Cardiac fibroblast (primary cell): ENCODE measurements around the gene APOBEC3C.

Source experiments
- DNase-seq, 2 donors: peaks; one replicate each; pipeline versions ENCODE4 v3.0.0 to v3.0.0-alpha.2; 2010; ENCODE audit warnings: low read depth in 2 of 2
- H3K4me3 ChIP-seq, 2 donors: replicated peaks in 1 of 2; 1 replicate in 1 of 2; 2 replicates in 1 of 2; pipeline ENCODE4 v1.5.1; 2011; ENCODE audit warnings: low read depth in 2 of 2, low read length in 2 of 2, mild to moderate bottlenecking in 2 of 2, moderate library complexity in 1 of 2
- TF ChIP-seq, protein P1 (sequence below): IDR thresholded peaks from one replicate; pipeline ENCODE4 v1.5.1; 2011; ENCODE audit warnings: low read depth, mild to moderate bottlenecking, low read length, inconsistent platforms

APOBEC3C gene

DNA sequence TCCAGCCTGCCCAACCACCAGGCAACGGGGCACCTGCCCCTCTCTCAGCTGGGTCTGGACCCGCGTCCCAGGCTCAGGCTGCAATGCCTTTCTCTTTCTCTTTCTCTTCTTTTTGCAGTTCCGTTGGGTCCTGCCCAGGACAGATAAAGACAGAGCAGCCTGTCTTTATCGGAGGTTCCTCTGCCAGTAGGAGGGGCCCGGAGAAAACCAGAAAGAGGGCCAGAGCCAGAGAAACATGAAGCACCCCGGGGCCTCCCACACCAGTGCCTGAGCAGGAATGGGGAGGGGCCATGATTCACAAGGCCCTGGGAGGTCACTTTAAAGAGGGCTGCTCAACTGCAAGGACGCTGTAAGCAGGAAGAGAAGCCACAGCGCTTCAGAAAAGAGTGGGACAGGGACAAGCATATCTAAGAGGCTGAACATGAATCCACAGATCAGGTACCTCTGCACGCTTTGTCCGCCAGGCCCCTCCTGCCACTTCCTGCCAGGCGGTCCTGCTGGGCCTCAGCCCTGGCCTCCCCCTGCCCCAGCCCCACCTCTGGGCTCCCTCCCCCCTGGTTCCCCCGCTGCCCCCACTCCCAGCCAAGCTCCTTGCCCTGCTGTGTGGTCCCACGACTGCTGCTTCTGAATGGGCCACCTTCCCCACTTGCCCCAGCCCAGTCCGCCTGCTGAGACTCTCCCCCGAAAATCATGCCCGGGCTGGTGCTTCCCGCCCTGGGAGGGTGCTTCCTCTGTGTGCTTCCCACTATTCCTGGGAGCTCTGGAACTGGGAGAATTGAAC, at the start of gene APOBEC3C:
Gene APOBEC3C (plus strand): TSS at position 316 of the 781 bp plus-strand sequence. CDS start 106 bp downstream, at position 422.
- H3K4me3 ChIP-seq: peak within 1 kb of the TSS; percentile 48 to 69
- peak; percentile 86 to 92 for DNase-seq
- TF ChIP-seq, protein P1, sequence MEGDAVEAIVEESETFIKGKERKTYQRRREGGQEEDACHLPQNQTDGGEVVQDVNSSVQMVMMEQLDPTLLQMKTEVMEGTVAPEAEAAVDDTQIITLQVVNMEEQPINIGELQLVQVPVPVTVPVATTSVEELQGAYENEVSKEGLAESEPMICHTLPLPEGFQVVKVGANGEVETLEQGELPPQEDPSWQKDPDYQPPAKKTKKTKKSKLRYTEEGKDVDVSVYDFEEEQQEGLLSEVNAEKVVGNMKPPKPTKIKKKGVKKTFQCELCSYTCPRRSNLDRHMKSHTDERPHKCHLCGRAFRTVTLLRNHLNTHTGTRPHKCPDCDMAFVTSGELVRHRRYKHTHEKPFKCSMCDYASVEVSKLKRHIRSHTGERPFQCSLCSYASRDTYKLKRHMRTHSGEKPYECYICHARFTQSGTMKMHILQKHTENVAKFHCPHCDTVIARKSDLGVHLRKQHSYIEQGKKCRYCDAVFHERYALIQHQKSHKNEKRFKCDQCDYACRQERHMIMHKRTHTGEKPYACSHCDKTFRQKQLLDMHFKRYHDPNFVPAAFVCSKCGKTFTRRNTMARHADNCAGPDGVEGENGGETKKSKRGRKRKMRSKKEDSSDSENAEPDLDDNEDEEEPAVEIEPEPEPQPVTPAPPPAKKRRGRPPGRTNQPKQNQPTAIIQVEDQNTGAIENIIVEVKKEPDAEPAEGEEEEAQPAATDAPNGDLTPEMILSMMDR: no peak

DNA sequence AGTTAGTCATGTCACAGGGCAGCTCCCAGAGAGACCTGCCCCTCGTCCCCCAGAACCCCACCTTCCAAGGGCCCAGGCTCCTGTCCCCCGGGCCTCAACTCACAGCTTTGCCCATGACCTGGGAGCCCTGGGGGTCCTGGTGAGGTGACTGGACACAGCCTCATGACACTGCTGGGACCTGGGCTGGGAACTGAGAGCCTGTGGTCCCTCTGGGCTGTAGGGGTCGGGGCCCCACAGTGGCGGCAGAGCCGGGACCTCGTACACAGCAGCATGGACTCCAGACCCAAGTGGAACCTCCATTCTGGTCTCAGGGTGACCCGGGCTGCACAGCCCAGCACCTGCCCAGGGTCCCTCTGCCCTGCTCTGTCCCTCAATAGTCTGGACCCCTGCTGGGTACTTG, 49.8 kb upstream of the APOBEC3C start:
- DNase-seq: no peak
- no peak overlapping the region for H3K4me3 ChIP-seq
- TF ChIP-seq, protein P1: no peak

DNA sequence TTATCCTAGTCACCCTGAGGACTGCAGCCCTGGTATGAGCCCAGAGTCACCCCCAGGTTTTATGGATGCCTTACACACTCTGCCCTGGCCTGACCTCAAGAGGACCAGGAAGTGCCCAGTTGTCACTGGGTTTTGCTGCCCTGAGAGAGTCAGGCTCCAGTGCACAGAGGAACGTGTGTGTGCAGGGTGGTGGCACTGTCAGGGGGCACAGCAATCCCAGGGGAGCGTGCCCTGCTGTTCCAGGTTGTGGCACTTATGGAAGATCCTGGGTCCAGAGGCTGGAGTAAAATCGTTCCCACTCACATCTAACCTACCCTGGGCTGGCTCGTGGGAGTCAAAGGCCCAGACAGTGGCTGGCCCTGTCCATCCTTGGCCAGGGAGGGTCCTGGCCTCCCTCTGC, 49.1 kb upstream of the APOBEC3C start:
- no peak for DNase-seq
- TF ChIP-seq, protein P1: no peak

DNA sequence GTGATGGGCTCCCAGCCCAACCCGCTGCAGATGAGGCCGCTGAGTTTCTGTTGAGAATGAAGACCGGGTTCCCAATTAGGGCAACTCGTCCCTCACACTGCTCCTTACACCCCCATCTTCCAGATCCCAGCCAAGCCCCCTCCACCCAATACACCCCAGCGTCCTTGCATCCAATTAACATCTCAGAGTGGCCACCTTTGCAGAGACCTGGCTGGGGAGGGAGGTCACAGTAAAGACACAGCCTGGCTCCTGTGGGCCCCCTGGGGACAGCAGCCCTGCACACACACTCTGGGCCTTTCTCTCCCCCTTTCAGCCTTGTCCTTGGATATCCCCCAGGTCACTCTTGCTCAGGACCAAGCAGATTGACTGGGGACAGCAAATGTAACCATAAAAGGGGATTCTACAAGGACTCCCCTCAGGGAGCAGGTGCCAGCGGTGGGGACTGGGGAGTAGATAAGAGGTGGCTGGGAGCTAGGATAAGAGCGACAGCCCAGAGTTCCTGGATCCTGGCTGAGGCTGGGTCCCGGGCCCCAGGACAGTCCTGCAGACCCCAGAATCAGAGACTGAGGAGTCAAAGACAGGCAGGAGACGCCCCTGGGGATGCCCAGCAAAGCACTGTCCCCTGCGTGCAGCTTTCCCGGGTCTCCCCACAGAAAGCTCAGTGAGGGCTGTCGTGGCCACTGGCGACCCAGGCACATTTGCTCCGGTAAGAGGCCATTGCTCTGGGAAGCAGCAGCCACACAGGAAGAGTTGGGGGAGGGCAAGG, 48.3 kb upstream of the APOBEC3C start:
- no peak for DNase-seq
- H3K4me3 ChIP-seq: no peak overlapping the region
- TF ChIP-seq, protein P1: no peak

More for the DNA sequence above, 49.1 kb upstream of the APOBEC3C start:
- H3K4me3 ChIP-seq: no peak overlapping the region

DNA sequence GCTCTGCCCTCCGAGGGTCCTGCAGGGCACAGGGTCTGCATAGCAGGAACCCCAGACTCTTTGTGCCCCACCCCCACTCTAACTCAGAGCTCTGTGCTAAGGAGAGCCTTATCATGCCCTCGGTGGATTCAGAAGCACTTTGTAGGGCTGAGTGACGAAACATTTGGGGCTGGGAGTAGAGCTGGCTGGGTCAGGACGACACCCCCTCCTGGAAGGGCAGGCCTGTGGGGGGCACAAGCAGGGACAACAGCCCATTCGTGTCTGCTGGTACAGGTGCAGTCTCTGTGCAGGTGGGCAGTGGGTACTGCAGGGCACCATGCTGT, 47.7 kb upstream of the APOBEC3C start:
- H3K4me3 ChIP-seq: no peak overlapping the region
- no peak for DNase-seq
- TF ChIP-seq, protein P1: no peak

DNA sequence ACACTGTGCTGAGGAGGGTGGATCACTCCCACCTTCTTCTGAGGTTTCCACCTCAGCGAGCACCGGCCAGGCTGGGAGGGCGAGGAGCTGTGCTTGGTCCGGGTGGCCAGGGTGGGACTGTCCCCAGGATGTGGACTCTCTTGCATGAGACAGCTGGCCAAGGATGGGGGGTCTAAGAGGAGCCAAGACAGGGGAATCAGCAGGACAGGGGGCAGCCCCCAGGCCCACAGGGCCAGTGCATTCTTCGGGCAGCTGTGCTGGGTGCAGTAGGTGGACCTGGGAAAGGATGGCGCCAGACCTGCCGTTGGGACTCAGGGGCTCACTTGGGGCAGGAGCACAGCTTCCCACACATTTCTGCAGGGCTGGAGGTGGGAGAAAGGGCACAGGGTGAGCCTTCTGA, 47.1 kb upstream of the APOBEC3C start:
- H3K4me3 ChIP-seq: no peak overlapping the region
- DNase-seq: no peak
- TF ChIP-seq, protein P1: no peak
